A673 (cell line): ENCODE measurements around the gene GNG4. TPM values are rescaled to one million over a fixed set of nuclear protein-coding genes. Genes with fewer than 3 reads are reported as not detected.

Experiments used
- BruUV-seq: library from RNA; stranded (reverse); fragments of 400-500 nt; replicated peaks from 2 replicates; lab custom pipeline; 2021; lab: Mats Ljungman, UMichigan
- CTCF ChIA-PET: fragments of 300-600 bp; sonication (Branson Sonifier 250); formaldehyde crosslinking; loops from one replicate; lab custom pipeline; 2022; ENCODE audit warnings: antibody characterized with exemption; lab: Charles Lee
- POLR2A ChIA-PET: fragments of 300-600 bp; sonication (Branson Sonifier 250); formaldehyde crosslinking; loops from one replicate; lab custom pipeline; 2022; ENCODE audit warnings: antibody characterized with exemption; ENCODE audit not compliant: low non-redundant PET; lab: Charles Lee
- DNase-seq: peaks from one replicate; pipeline ENCODE4 v3.0.0-alpha.2; 2015; ENCODE audit warnings: low spot score
- H3K27ac ChIP-seq: fragments of 200-600 bp; sonication (generic); 2 replicates; pipeline ENCODE4 v1.5.1; 2016; ENCODE audit warnings: mixed run types, low read depth, mild to moderate bottlenecking, mixed read lengths, antibody characterized with exemption, low read length; ENCODE audit not compliant: poor library complexity, severe bottlenecking
- H3K27me3 ChIP-seq: fragments of 200-600 bp; sonication (generic); replicated peaks from 2 replicates; pipeline ENCODE4 v1.6.1; 2017; ENCODE audit warnings: mixed run types, low read depth, mild to moderate bottlenecking, mixed read lengths, antibody characterized with exemption, low read length; ENCODE audit not compliant: insufficient read depth, poor library complexity
- H3K36me3 ChIP-seq: fragments of 200-600 bp; sonication (generic); 2 replicates; pipeline ENCODE4 v1.6.1; 2016; ENCODE audit warnings: mixed run types, mild to moderate bottlenecking, mixed read lengths, antibody characterized with exemption, low read length; ENCODE audit not compliant: insufficient read depth, poor library complexity, severe bottlenecking
- H3K4me1 ChIP-seq: fragments of 200-600 bp; sonication (generic); 2 replicates; pipeline ENCODE4 v1.6.1; 2017; ENCODE audit warnings: mixed run types, mild to moderate bottlenecking, mixed read lengths, antibody characterized with exemption, low read length; ENCODE audit not compliant: insufficient read depth, poor library complexity, severe bottlenecking
- H3K4me3 ChIP-seq: fragments of 200-600 bp; sonication (generic); 2 replicates; pipeline ENCODE4 v1.5.1; 2016; ENCODE audit warnings: low read depth, mixed run types, mild to moderate bottlenecking, mixed read lengths, low read length; ENCODE audit not compliant: poor library complexity, severe bottlenecking
- H3K9me3 ChIP-seq: fragments of 200-600 bp; sonication (generic); 2 replicates; pipeline ENCODE4 v1.6.1; 2016; ENCODE audit warnings: mixed run types, low read depth, mild to moderate bottlenecking, mixed read lengths, antibody characterized with exemption, low read length; ENCODE audit not compliant: poor library complexity, severe bottlenecking
- EZH2 ChIP-seq: fragments of 200-600 bp; sonication (generic); IDR thresholded peaks from 2 replicates; pipeline ENCODE4 v1.6.1; 2017; ENCODE audit warnings: borderline replicate concordance, low read depth, mild to moderate bottlenecking, mixed read lengths, antibody characterized with exemption, low read length; ENCODE audit not compliant: poor library complexity, severe bottlenecking
- intact Hi-C: fragments of 100-400 bp; cut with micrococcal nuclease; formaldehyde crosslinking; loops from one replicate; pipeline ENCODE4 v1.10.0; 2022; ENCODE audit not compliant: unreplicated experiment
- total RNA-seq: library from RNA; stranded (reverse); gene quantifications from 2 replicates; pipeline ENCODE4 v1.2.3, GENCODE V29; 2021
- TF ChIP-seq, protein P1 (sequence below): fragments of 300-800, 200-600 bp; sonication (generic); conservative IDR thresholded peaks from 2 replicates; pipeline ENCODE4 v1.5.1; 2017; ENCODE audit warnings: low read depth, mild to moderate bottlenecking, antibody characterized with exemption, low read length, moderate library complexity, mixed read lengths

The GNG4 gene
- total RNA-seq, 1 experiment from 2014 or later, result 11.0 TPM

DNA sequence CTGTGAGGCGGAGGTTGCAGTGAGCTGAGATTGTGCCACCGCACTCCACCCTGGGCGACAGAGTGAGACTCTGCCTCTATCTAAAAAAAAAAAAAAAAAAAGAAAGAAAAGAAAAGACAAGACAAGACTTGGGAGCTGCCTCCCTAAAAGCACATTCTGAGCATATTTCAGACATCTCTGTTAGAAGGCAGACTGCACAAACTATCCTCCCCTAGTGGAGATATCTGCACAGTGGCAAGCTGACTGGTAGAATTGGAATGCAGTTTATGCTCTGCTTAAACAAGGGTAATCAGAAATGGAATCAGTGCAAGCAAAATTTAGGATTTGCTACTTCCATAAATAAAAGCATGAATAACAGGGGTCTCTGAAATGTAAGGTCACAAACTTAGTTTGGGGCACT, 31.8 kb downstream of the GNG4 start:
- no peak overlapping the region for H3K27ac ChIP-seq
- no peaks in the 10 kb centered on the region for H3K4me1 ChIP-seq
- no peaks in the 10 kb centered on the region for H3K9me3 ChIP-seq
- CTCF ChIA-PET, result no interaction called here
- intact Hi-C loops, result no loop called here
- TF ChIP-seq EZH2, result no peak
- TF ChIP-seq, protein P1, sequence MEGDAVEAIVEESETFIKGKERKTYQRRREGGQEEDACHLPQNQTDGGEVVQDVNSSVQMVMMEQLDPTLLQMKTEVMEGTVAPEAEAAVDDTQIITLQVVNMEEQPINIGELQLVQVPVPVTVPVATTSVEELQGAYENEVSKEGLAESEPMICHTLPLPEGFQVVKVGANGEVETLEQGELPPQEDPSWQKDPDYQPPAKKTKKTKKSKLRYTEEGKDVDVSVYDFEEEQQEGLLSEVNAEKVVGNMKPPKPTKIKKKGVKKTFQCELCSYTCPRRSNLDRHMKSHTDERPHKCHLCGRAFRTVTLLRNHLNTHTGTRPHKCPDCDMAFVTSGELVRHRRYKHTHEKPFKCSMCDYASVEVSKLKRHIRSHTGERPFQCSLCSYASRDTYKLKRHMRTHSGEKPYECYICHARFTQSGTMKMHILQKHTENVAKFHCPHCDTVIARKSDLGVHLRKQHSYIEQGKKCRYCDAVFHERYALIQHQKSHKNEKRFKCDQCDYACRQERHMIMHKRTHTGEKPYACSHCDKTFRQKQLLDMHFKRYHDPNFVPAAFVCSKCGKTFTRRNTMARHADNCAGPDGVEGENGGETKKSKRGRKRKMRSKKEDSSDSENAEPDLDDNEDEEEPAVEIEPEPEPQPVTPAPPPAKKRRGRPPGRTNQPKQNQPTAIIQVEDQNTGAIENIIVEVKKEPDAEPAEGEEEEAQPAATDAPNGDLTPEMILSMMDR, result 0 out of 2 replicates have a peak, but pooled peaks have one; percentile 10
- no peaks in the 10 kb centered on the region for H3K27me3 ChIP-seq
- no peak for DNase-seq
- H3K36me3 ChIP-seq, result no peaks in the 10 kb centered on the region
- H3K4me3 ChIP-seq, result no peak overlapping the region
- POLR2A ChIA-PET, result no interaction called here
- no TSS peak for BruUV-seq

DNA sequence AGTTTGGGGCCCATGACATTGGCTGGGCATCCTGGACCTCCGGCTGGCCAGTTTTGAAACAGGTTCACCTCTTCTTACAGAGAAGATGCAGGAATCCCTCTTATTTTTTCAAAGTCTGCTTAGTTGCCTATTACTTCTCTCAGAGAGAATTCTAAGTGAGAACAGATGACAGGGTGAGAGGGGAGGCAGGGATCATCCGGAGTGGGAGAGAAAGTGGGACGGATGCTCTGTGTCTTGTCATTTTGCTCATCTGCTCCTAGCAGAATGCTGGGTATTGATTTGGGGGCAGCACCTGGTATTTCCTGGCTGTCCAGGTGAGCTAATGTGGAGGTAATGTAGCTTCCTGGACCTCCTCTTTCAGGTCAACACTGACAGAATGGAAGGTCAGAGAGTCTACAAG, 32.4 kb downstream of the GNG4 start:
- BruUV-seq, result no TSS peak
- ChIA-PET CTCF (no interaction called here), POLR2A (no interaction called here)
- TF ChIP-seq EZH2, result no peak
- Histone ChIP-seq H3K4me1 (no peaks in the 10 kb centered on the region), H3K4me3 (no peak overlapping the region), H3K27me3 (no peaks in the 10 kb centered on the region), H3K27ac (no peak overlapping the region), H3K36me3 (no peaks in the 10 kb centered on the region), H3K9me3 (no peaks in the 10 kb centered on the region)
- no peak for DNase-seq
- intact Hi-C loops, result no loop called here

DNA sequence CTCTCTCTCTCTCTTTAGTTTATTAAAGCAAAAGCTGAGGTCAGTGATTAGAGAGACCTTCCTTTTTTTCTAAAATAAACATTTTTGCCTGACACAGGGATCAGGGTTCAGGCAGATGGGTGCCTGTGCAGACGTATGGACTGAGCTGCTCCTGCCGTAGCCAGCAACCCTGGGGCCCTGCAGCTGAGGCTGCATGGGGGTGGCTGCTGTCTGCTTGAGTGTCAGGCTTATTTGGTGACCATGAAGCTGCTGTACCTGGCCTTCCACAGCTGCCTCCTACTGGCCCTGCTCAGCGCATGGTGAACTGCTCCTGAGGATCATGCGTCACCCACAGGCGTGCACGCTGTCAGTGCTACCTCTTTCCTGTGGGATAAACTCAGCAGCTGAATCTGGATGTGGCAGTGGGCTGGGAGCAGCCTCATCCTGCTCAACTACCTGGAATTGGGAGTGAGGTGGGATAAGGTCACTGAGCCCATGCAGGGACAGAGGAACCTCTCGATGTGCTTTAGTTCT, 35.1 kb downstream of the GNG4 start:
- Histone ChIP-seq H3K36me3 (no peaks in the 10 kb centered on the region), H3K9me3 (no peaks in the 10 kb centered on the region), H3K4me1 (no peaks in the 10 kb centered on the region), H3K27ac (no peak overlapping the region), H3K4me3 (no peak overlapping the region), H3K27me3 (no peaks in the 10 kb centered on the region)
- no peak for DNase-seq
- intact Hi-C loops, result no loop called here
- POLR2A ChIA-PET, result no interaction called here
- BruUV-seq, result no TSS peak
- no peak for TF ChIP-seq EZH2
- TF ChIP-seq, protein P1, result no peak
- CTCF ChIA-PET, result no interaction called here

DNA sequence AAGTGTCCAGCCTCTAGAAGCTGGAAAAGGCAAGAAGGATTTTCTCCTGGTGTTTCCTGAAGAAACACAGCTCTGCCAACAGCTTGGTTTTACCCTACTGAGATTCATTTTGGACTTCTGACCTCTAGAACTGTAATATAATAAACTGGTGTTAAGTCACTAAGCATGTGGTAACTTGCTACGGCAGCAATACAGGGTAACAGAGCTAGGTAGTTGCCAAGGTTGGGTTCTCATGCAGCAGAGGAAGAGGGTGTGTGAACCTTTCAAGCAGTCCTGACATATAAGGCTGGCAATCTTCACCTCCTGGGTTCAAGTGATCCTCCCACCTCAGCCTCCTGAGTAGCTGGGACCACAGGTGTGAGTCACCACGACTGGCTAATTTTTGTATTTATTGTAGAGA, 36.0 kb downstream of the GNG4 start:
- intact Hi-C loops, result no loop called here
- no peak for DNase-seq
- Histone ChIP-seq H3K27me3 (no peaks in the 10 kb centered on the region), H3K9me3 (no peaks in the 10 kb centered on the region), H3K36me3 (no peaks in the 10 kb centered on the region), H3K4me3 (no peak overlapping the region), H3K27ac (no peak overlapping the region), H3K4me1 (no peaks in the 10 kb centered on the region)
- ChIA-PET POLR2A (no interaction called here), CTCF (no interaction called here)
- TF ChIP-seq EZH2, result no peak
- TF ChIP-seq, protein P1, result no peak
- no TSS peak for BruUV-seq
